HG03039 (cell line): ENCODE results near the gene ANKRD42.

Experiments used
- ATAC-seq: cut with Tn5 transposase; IDR thresholded peaks from one replicate; pipeline ENCODE4 v1.9.1; 2021; ENCODE audit warnings: mild to moderate bottlenecking, moderate library complexity; ENCODE audit not compliant: unreplicated experiment

Gene ANKRD42

DNA sequence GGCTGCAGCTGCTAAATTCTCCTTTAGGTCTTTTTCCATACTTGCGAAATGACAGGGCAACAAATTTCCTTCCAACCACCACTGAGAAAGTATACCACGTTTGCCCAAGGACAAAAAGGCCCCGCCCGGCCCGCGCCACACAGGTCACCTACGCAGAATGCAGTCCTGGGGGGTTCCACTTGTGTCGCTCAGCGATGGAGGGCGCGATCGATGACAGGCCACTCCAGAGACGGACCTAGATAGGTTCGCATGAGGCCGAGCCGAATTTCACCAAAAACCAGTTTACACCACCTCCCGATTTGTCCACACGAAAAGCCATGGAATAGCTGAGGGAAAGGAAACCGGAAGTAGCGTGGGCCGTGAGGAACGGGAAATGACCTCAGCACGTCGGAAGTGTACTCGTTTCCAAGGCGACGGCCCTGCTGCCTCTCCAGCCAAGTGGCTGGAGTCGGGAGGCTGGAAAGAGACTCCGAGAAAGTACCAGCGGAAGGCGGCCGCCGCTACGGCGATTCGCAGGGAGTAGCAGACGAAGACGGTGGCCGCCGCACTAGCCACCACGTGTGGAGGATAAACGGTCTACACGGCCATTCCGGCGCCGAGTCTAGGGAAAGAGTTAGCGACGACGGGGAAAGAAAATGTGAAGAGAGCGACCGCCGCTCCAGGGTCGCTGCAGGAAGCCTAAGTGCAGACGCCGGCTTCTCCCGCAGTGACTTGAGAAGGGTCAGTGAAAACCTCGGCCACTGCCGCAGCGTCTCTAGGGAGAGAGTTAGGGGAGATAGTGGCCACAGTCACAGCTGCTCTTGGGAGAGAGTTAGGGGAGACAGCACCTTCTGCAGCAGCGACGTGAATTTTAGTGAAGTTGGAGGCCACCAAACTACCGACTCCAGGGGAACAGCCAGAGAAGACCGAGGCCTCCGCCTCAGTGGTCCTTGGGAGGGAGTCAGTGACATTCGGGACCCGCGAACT is at the start of gene ANKRD42:
TSS of gene ANKRD42 (plus strand) at position 398 of the 966 bp plus-strand sequence. CDS start 959 bp downstream, outside the sequence.
- ATAC-seq: peak; percentile 87

DNA sequence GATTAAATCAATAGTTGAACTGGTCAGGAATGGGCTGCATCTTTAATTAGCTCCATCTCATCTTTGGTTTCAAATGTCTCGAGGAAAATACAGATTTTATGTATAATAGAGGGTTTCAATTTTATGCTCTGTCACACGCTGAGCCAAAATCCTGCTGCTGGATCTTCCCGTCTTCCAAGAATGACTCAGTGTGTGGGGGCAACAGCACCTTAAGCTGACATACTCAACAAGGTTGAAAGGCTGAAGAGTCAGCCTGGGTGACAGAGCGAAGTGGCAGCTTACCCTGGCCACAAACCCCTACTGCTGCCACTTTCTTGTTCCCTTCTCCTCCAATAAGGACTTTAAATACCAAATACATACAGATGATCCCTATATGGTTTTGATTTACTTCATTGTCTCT is 45.6 kb upstream of the ANKRD42 start:
- ATAC-seq: no peak

DNA sequence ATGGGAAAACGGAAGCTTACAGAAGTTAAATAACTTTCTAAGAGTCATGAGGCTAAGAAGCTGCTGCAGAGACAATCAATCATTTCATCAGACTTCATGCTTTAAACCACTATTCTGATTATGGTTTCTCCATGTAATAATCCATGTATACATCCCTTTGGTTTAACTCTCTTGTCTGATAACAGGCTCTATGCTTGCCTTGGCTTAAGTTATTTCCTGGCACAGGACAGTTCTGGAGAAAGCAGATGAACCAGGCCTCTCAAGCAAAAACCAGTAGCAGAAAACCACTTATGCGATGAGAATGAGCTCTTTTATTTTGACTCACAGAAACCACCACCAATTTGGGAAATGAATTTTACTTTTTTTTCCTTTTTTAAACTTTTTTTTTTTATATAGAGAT is 43.1 kb upstream of the ANKRD42 start:
- no peak for ATAC-seq

DNA sequence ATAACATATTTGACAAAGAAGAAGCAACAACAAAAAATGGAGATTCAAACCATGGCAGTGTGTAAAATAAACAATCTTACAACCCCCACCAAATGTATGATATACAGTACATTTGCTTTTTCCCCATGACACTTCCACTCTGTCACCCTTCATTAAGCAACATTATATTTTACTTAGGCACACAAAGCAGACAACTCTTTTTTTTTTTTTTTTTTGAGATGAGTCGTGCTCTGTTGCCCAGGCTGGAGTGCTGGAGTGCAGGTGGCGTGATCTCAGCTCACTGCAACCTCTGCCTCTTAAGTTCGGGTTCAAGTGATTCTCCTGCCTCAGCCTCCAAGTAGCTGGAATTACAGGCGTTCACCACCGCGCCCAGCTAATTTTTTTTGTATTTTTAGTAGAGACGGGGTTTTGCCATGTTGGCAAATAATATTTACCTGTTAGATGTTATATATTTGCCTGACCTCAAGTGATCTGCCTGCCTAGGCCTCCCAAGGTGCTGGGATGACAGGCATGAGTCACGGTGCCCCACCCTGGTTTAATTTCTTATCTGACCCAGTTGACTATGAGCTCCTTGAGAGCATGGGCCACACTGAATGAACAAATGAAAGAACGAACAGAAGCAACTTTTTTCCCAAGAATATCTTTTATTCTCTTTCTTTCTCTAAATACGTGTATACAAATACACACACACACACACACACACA is 42.1 kb upstream of the ANKRD42 start:
- ATAC-seq: no peak

DNA sequence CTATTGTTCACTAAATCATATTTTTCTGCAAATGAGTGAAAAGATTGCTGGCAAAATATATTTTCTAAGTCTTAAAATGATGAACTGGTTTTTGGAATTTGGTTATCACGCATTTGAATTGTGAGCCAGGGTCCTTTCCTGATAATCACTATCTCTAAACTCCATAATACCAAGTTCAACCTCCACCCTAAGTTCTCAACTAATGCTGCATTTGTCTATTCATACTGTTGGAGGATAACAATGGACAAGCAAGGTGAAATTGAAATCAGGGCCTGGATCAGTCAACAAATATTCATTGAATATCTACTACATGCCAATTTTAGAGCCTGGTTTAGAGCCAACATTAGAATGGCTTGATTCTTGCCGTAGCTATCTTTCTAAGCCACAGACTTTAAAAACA is 41.2 kb upstream of the ANKRD42 start:
- ATAC-seq: no peak

DNA sequence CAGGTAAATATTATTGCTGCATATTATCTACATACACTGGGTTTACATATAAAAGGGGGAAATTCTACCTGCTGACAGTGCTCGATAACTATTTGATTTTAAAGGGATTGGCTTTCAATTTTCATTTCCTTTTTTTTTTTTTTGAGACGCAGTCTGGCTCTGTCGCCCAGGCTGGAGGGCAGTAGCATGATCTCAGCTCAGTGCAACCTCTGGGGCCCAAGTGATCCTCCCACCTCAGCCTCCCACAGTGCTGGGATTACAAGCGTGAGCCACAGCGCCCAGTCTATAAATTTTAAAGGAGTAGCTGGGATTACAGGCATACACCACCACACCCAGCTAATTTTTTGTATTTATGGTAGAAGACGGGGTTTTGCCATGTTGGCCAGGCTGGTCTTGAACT is 39.7 kb upstream of the ANKRD42 start:
- no peak for ATAC-seq

DNA sequence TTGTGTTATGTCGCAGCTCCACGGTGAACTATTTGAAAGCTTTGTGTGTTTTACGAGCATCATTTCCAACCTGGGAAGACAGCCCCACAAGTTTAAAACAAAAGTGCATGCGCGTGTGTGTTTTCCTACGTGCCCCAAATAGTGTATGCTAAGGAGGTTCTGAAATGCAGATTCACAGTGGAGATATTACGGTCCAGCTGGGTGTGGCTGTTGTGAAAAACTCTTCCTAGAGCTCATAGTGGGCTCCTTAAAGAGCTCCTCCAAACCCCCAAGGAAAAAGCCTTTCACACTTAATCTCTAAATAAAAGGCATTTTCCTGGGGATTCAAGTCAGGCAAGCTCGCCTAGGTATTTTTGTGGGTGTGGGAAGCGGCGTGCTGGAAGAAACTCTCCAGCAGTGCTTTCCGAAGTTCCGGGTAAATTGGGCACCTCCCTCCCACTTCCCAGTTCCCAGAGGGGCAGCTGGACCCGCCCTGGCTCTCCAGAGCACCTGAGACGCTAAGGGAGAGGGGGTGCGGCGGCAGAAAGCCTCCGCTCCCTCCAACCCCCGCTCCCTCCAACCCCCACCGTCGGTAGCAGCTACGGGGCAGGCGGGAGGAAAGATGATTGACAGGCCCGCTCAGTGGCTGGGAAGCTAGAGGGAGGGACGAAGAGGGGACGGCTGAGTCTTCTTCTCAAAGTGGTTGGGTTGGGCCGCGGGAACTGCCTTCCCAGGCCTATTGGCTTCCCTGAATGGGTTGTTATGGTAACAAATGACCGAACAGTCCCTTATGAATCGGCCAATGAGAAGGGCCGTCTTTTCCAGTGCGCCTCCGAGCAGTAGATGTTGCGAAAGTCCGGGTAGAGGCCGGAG is 37.1 kb upstream of the ANKRD42 start:
- peak; percentile 95 for ATAC-seq

DNA sequence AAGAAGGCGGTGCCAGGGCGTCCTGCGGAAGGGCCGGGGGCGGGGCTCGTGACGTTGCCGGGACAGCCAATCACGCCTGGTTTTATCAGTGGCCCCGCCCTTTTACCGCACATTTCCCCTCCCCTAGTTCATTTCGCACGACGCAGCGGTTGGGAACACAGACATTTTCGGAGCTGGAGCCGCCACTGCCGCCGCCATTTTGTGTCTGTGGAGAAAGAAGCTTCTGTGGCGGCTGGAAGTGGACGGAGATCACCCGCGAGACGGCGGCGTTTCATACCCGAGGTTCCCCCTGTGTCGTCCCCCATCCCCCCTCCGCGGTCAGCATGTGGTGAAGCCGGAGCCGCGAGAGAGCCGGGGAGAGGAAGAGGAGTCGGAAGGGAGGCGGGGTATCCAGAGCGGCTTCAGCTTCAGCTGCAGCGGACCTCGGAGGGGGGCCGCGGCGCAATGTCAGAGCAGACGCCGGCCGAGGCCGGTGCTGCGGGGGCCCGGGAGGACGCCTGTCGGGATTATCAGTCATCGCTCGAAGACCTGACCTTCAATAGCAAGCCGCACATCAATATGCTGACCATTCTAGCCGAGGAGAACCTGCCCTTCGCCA is 36.4 kb upstream of the ANKRD42 start, which contains the start of gene PCF11:
TSS of gene PCF11 (plus strand) at position 136 of the 598 bp plus-strand sequence. CDS start at position 445, 309 bp downstream.
- peak; percentile 4 for ATAC-seq

DNA sequence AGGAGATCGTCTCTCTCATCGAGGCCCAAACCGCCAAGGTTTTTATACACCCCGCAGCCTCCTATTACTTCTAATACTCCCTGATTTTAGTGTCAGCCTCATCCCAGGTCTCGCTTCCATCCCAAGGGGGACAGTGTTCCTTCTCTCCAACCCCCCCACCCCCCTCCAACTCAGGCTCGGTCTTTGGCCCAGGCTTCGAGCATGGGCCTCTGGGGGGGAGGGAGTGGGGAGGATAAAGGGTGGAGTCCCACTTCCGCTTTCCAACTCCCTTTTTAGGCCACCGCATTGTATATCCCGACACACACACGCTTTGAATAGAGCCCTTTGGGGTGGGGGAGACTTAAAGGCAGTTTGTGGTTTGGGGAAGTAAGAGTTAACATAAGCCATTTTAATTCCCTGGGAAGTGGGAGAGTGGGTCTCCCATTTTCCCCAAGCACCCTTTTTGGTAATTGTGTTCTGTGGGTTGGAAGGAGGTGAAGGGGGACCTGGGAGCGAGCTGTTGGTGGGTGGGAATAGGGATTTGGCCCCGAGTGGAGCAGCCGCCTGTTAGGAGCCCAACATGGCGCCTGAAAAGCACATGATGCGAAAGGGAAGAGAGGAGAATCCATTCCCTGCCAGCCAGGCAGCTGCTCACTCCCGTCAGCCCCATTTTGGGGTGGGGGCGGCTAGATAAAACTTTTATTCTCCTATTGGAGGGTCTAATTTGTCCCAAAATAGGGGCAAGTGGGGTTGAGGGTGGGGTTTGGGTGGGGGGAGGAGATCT is 35.7 kb upstream of the ANKRD42 start:
- no peak for ATAC-seq

DNA sequence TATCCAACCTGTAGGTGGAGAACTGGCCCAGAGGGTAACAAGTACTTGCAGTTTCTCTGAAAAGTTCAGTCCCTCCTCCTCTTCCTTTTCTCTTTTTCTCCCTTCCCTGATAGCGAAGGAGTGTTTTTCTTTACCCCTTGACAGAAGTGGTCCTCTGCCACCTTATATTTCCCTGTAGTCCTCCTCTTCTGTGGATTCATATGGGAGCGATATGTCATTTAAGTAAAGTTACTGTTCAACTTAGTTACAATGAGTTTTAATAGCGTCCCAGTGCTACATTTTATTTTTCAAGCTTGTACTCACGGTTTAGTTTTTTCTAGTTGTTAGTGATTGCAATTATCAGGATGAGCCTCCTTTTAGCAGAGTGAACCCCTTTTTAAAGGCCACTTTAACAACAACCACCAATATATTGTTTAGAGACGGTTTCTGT is 35.1 kb upstream of the ANKRD42 start:
- ATAC-seq: no peak

DNA sequence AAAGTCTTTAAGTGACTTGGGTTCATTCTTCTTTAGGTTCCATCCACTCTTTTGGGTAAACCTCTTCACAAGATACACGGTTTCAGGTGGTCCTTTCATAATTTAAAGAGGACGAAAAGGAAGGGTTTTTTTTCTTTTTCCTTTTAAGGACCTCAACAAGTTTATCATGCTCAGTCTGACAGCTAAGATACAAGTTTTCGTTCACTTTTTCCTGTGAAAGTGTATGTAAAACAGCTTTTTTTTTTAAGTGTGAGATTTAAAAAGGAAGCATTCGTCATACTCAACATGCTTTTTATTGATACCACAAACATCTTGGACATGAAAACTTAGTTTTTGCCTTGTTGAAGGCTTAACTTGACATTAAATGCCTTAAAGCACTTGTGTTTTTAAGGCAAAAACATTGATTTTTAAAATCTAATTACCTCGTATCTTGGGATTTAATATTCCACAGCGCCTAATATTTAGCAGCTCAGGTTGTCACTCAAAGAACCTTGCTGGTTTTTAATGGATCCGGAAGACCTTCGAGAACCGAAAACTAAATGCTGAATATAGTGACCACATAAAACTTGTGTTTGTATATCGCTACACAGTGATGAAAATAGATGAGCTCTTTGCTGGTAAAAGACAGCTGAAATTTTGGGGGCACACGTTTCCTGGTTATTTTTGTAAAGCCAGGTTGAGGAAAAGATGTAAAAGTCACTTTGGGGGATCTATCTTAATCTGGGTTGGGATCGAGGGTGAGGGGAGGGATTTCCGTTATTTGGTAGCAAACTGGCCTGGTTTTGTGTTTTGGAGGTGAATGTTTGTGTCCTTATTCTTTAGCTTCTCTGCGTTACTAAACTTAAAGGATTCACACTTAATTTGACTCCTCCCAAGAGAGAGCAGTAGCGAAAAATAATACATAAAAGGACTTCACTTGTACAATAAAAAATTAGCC is 34.3 kb upstream of the ANKRD42 start:
- ATAC-seq: no peak

DNA sequence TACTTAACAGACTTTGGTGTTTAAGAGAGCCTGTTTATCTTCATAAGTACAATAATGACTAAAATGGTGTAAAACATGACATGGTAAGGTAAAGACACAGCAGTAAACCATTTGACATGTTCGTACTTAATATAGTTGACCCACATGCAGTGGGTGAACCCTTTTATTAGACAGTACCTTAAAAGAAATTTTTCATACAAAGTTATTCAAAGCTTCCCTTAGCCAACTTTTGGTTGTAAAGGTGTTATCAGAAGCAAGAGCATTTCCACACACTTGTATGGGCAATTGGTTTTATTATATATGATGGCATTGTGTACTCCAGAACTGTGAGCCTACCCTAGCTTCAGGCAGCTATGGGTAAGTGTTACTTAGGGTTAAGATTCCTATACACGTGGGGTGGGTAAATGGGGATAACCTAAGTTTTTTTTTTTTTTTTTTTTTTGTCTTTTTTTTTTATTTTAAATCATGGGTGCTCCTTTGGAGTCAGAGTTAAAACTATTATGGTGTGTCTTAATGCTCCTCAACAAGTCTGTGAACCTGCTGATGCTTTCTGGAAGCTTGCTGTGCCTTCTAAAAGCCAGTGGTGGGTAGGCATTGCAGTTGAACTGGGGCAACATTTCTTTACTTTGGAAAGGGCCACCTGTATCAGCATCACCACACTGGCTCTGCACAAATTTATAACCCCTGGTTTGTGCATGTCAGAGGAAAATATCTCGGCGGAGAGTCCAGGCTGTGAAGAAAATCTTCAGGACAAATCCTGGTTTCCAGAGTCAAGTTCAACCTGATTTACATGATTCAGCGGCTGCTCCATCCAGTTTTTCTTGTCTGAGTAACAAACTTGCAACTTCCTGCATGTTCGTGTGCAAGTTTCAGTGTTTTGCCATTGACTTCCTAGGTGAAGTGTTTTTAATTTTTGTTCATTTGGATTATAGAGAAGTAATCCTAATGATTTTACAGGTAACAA is 33.3 kb upstream of the ANKRD42 start:
- no peak for ATAC-seq

DNA sequence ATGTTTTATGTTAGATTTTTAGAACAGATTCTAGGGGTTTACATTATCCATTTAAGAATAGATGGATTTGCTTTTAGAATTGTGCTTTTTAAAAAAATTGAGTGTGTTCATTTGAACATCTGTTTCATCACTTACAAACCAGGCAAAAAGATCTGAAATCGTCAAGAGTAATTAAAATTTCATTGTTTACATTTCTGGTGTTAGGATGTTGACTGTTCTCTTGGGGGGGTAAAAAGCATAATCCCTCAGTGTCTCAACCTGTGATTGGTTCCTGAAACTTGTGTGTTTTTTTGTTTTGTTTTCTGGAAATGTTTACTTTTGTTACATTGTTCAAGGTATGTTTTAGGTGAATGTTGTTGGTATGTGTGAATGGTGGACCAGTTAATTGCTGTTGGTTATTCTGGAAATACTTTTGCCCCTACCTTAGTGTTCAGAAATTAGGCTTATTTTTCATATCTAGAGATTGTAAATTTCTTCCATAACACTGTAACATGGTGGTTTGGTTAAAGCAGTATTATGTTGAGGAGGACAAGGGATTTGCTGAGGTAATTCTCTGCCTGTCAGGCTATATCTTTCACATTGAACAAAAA is 31.8 kb upstream of the ANKRD42 start:
- ATAC-seq: no peak

DNA sequence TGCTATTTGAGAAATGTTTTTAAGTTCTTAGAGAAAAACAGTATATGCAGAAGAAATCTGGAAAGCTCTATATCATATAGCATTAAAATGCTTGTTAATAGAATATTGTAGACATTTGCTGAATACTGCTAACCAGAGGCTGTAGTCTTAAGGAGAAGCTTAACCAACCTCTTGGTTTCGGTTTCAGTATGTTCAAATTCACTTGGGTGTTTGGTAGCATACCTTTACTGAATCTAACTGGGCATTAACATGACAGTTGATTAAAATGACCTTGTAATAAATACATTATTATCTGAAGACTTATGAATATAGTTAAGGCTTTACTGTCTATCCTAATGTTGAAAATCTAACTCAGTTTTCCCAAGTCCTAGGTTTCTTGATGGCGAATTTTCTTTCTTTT is 31.1 kb upstream of the ANKRD42 start:
- ATAC-seq: no peak

DNA sequence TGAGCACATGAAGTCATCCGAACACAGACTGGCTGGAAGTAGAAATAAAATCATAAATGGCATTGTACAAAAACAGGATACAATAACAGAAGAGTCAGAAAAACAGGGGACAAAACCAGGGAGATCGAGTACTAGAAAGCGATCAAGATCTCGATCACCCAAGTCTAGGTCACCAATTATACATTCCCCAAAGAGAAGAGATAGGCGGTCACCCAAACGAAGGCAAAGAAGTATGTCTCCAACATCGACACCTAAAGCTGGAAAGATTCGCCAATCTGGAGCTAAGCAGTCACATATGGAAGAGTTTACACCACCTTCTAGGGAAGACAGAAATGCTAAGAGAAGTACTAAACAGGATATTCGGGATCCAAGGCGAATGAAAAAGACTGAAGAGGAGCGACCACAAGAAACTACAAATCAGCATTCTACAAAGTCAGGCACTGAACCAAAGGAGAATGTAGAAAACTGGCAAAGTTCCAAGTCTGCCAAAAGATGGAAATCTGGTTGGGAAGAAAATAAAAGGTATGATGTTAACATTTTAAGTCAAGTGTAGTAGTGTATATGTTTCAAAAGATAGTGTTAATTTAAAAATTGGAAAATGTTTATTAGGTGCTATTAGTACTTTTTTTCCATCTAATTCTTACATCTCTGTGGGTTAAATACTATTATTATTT is 27.2 kb upstream of the ANKRD42 start:
- no peak for ATAC-seq

DNA sequence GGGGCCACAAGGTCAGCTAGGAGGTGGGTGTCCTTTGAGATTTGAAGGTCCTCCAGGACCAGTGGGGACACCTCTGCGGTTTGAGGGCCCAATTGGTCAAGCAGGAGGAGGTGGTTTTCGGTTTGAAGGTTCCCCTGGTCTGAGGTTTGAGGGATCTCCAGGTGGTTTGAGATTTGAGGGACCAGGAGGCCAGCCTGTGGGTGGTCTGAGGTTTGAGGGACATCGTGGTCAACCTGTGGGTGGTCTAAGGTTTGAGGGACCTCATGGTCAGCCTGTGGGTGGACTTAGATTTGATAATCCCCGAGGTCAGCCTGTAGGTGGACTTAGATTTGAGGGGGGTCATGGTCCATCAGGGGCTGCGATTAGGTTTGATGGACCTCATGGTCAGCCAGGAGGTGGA is 24.8 kb upstream of the ANKRD42 start:
- ATAC-seq: no peak

DNA sequence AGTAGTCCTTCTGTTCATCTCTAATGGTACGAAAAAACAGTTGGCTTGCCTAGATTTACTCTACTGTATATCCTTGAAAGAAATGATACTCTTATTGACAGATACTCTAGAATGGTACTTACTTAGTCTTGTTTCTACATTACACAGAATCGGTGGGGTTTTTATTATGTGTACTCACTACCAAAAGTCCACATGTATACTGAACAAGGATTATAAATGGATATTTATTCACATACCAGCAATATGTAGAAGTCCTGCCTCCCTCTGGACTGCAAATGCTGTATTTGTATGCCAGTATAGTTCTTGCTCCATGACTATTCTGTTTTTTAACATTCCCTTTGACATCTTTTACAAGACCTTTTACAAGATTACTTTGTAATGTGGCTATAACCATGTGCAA is 22.6 kb upstream of the ANKRD42 start:
- ATAC-seq: no peak
